Testis (tissue), 3 donors: ENCODE results near the gene MAPK1IP1L. TPM values are rescaled to one million over a fixed set of nuclear protein-coding genes. Genes with fewer than 3 reads are reported as not detected.

Source experiments
- DNase-seq: peaks from one replicate; pipeline ENCODE4 v3.0.0-alpha.2; 2019
- H3K27ac ChIP-seq, 2 donors: fragments of 200-600 bp; sonication (generic); one replicate each; pipeline ENCODE4 v1.5.1; 2019
- H3K27me3 ChIP-seq: fragments of 200-600 bp; sonication (generic); one replicate; pipeline ENCODE4 v1.5.1; 2019
- H3K36me3 ChIP-seq: fragments of 200-600 bp; sonication (generic); one replicate; pipeline ENCODE4 v1.5.1; 2017; ENCODE audit warnings: low read depth; ENCODE audit errors: missing control alignments
- H3K4me1 ChIP-seq: fragments of 200-600 bp; sonication (generic); one replicate; pipeline ENCODE4 v1.5.1; 2019
- H3K4me3 ChIP-seq, 2 donors: fragments of 200-600 bp; sonication (generic); one replicate each; pipeline ENCODE4 v1.5.1; 2017 to 2019
- H3K9me3 ChIP-seq: fragments of 200-600 bp; sonication (generic); one replicate; pipeline ENCODE4 v1.5.1; 2017
- POLR2A ChIP-seq: fragments of 450-650 bp; IDR thresholded peaks from one replicate; pipeline ENCODE4 v1.6.1; 2017; ENCODE audit warnings: antibody characterized with exemption, mild to moderate bottlenecking, moderate library complexity
- WGBS, 2 donors: methylation state at CpG; one replicate each; pipeline ENCODE4 v1.1.5; 2018; 5-methylcytosine and 5-hydroxymethylcytosine counted together
- intact Hi-C: fragments of 100-400 bp; cut with DNase I; formaldehyde crosslinking; loops from one replicate; pipeline ENCODE4 v1.15.1; 2023; ENCODE audit warnings: low total_unique reads
- polyA plus RNA-seq: library from polyadenylated mRNA; stranded (reverse); fragments of 350-450 nt; fragmentation: Illumina TruSeq; extraction: RNeasy Lipid Tissue Mini Kit (QIAGEN cat#74804); gene quantifications from one replicate; pipeline ENCODE4 v1.2.3, GENCODE V29; 2014; ENCODE audit warnings: low read depth, low replicate concordance; ENCODE audit not compliant: insufficient read depth
- total RNA-seq, 2 donors: library from RNA; depleted of rRNA; stranded (reverse); fragments of >200 nt; gene quantifications; one replicate each; pipeline ENCODE4 v1.2.3, GENCODE V29; 2016
- TF ChIP-seq, protein P1 (sequence below), 3 experiments: fragments of 450-650 bp in 2 of 3; fragments of 200-600 bp in 1 of 3; sonication (generic) in 1 of 3; IDR thresholded peaks; one replicate each; pipeline ENCODE4 v1.5.1; 2016 to 2019; ENCODE audit warnings: antibody characterized with exemption in 3 of 3, mild to moderate bottlenecking in 2 of 3, moderate library complexity in 1 of 3

MAPK1IP1L gene
- total and polyA plus RNA-seq, 3 donors from 2014 or later: 87.0 to 146 (median 105) TPM

DNA sequence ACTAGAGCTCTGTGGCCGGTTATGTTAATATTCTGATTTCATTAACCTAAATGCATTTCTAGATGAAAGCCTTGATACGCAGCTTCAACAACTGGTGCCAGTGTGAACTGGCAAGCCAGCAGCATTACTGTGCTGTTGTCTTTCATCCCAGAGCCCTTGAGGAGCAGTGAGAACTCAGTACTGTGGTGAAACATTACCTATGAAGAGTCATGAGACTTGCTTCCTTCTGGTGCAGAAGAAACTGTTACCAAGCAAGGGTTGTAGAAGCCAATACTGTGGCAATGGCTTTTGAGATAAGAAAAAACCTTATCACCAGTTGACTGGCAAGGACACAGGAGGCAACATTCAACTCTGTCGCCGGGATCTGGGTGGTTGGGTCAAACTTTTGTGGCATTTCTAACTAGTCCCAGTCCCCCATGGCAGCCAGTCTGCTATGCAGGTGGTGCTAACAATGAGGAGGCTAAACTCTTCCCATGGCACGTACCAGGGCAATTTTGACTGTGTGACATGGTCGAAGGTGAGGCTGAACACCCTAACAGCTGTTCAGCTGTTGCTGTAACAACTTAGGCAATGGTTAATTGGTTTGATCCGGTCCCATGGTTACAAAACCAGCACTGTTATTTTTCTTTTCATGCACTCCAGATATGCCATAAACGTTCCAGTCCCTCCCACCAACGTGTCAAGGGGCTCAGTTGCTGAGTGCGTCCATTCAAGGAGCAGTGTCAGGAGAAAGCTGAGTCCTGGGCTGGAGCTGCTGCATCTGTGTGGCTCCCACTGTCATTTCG is 65.0 kb downstream of the MAPK1IP1L start:
- no peak for DNase-seq
- Histone ChIP-seq H3K27me3 (no peaks in the 10 kb centered on the region), H3K9me3 (no peaks in the 10 kb centered on the region), H3K27ac (peak overlapping the region; percentile 0 to 91), H3K4me1 (peaks cover 57% of the 10 kb centered on the region), H3K4me3 (no peak overlapping the region), H3K36me3 (no peaks in the 10 kb centered on the region)
- TF ChIP-seq, protein P1, sequence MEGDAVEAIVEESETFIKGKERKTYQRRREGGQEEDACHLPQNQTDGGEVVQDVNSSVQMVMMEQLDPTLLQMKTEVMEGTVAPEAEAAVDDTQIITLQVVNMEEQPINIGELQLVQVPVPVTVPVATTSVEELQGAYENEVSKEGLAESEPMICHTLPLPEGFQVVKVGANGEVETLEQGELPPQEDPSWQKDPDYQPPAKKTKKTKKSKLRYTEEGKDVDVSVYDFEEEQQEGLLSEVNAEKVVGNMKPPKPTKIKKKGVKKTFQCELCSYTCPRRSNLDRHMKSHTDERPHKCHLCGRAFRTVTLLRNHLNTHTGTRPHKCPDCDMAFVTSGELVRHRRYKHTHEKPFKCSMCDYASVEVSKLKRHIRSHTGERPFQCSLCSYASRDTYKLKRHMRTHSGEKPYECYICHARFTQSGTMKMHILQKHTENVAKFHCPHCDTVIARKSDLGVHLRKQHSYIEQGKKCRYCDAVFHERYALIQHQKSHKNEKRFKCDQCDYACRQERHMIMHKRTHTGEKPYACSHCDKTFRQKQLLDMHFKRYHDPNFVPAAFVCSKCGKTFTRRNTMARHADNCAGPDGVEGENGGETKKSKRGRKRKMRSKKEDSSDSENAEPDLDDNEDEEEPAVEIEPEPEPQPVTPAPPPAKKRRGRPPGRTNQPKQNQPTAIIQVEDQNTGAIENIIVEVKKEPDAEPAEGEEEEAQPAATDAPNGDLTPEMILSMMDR (IDR thresholded peaks at IDR 0.05): no peak
- no peak for TF ChIP-seq POLR2A
- 52 to 85% methylated on average over 11 of the region's 11 CpGs for WGBS, 2 donors
- intact Hi-C loops: no loop called here

DNA sequence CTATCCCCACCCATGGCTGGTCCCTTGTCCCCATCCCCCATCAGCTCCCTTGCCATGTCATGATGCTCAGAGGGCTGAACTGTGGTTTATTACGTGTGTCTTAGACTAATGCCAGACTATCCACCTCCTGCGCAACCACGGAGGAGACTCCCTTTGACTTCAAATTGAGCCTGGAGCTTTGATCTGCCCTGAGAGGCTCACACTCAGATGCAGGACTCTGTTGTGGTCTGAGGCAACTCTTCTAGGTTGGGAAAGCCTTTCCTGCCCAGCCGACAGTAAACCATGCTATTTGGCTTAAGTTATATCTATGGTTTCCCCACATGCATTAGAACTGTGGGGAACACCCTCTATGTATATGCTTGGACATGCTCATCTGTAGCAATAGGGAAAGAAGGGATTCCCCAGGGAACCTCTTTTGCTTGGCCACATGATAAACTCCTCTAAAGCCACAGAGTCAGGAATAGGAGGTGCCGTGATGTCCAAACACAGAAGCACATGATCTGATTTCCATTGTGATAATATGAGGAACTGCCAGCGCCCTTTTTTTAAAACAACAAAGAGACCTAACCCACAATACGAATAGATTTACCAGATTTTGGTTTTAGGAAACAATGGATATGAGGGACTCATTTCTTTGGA is 66.5 kb downstream of the MAPK1IP1L start:
- Histone ChIP-seq H3K27ac (peak overlapping the region; percentile 91 to 92), H3K4me1 (peaks cover 66% of the 10 kb centered on the region), H3K4me3 (no peak overlapping the region), H3K27me3 (no peaks in the 10 kb centered on the region), H3K9me3 (no peaks in the 10 kb centered on the region), H3K36me3 (no peaks in the 10 kb centered on the region)
- no peak for TF ChIP-seq POLR2A
- TF ChIP-seq, protein P1 (IDR thresholded peaks at IDR 0.05): no peak
- WGBS, 2 donors: 72 to 73% methylated on average over 6 to 7 of the region's 7 CpGs
- intact Hi-C loops: no loop called here
- DNase-seq: no peak

DNA sequence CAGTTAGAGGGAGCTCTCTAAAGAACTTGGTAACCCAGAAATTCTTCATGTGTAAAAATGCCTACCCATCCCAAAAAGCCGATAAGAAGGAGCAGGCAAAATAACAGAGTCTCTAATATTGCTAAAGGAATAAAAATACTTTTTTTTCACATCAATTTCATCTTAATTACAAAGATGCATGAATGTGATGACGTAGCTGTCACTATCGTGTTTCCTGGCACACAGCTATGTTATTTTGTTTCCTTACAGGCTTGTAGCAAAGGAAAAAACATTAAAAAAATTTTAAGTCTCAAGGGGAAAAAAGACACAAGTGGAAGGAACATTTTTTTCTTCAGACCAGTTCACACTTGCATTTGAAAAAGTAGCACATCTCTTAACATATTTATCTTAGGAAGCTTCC is 67.3 kb downstream of the MAPK1IP1L start:
- Histone ChIP-seq H3K27me3 (no peaks in the 10 kb centered on the region), H3K27ac (peak overlapping the region; percentile 91 to 92), H3K4me1 (peaks cover 70% of the 10 kb centered on the region), H3K9me3 (no peaks in the 10 kb centered on the region), H3K4me3 (no peak overlapping the region), H3K36me3 (no peaks in the 10 kb centered on the region)
- intact Hi-C loops: no loop called here
- 20 to 24% methylated on average over 3 of the region's 3 CpGs for WGBS, 2 donors
- no peak for TF ChIP-seq POLR2A
- TF ChIP-seq, protein P1 (IDR thresholded peaks at IDR 0.05): no peak
- no peak for DNase-seq

Other genes with a start within 250 kb of the MAPK1IP1L start
- gene GCH1, start 148.8 kb upstream of the MAPK1IP1L start, total RNA-seq: 10 to 100 TPM; 11.3 to 15.8 TPM
- 8.8 TPM for gene GCH1, start 148.8 kb upstream of the MAPK1IP1L start, polyA plus RNA-seq
- 10 to 100 TPM in 1 of 2 donors, 1 to 10 TPM in 1; 9.0 to 10.4 TPM for gene WDHD1, start 24.5 kb upstream of the MAPK1IP1L start, total RNA-seq
- gene WDHD1, start 24.5 kb upstream of the MAPK1IP1L start, polyA plus RNA-seq: 5.2 TPM
- 10 to 100 TPM in 1 of 2 donors, 1 to 10 TPM in 1; 7.7 to 11.4 TPM for gene SOCS4, start 24.4 kb upstream of the MAPK1IP1L start, total RNA-seq
- gene SOCS4, start 24.4 kb upstream of the MAPK1IP1L start, polyA plus RNA-seq: 7.5 TPM
- 100 to 1,000 TPM; 224 to 274 TPM for gene LGALS3, start 77.6 kb downstream of the MAPK1IP1L start, total RNA-seq
- gene LGALS3, start 77.6 kb downstream of the MAPK1IP1L start, polyA plus RNA-seq: 169 TPM
- 10 to 100 TPM; 11.2 to 17.2 TPM for gene DLGAP5, start 139.9 kb downstream of the MAPK1IP1L start, total RNA-seq
- 15.2 TPM for gene DLGAP5, start 139.9 kb downstream of the MAPK1IP1L start, polyA plus RNA-seq
- 10 to 100 TPM; 84.4 to 91.7 TPM for gene FBXO34, start 219.8 kb downstream of the MAPK1IP1L start, total RNA-seq
- gene FBXO34, start 219.8 kb downstream of the MAPK1IP1L start, polyA plus RNA-seq: 62.1 TPM